Caco-2 (cell line): ENCODE data around the gene TCF7L1. TPM values are rescaled to one million over a fixed set of nuclear protein-coding genes. Genes with fewer than 3 reads are reported as not detected.

Experiments
- BruUV-seq: library from RNA; stranded (reverse); fragments of 400-500 nt; replicated peaks from 2 replicates; lab custom pipeline; 2021; lab: Mats Ljungman, UMichigan
- CTCF ChIA-PET: fragments of 300-600 bp; sonication (Branson Sonifier 250); formaldehyde crosslinking; loops from one replicate; lab custom pipeline; 2022; ENCODE audit warnings: antibody characterized with exemption; lab: Charles Lee
- POLR2A ChIA-PET: fragments of 300-600 bp; sonication (Branson Sonifier 250); formaldehyde crosslinking; loops from one replicate; lab custom pipeline; 2022; ENCODE audit warnings: antibody characterized with exemption; lab: Charles Lee
- DNase-seq, 2 experiments: peaks; one replicate each; pipeline versions ENCODE4 v3.0.0 to v3.0.0-alpha.2; 2020 to 2022
- H3K27me3 ChIP-seq: replicated peaks from 2 replicates; pipeline ENCODE4 v1.6.0; 2011; ENCODE audit warnings: low read length; ENCODE audit not compliant: control insufficient read depth, insufficient read depth
- H3K36me3 ChIP-seq: 2 replicates; pipeline ENCODE4 v1.5.1; 2011; ENCODE audit warnings: low read length; ENCODE audit not compliant: control insufficient read depth, insufficient read depth
- H3K4me1 ChIP-seq: fragments of 250-450 bp; sonication (Bioruptor Pico); 2 replicates; pipeline ENCODE4 v1.5.1; 2020; ENCODE audit warnings: mild to moderate bottlenecking
- H3K4me3 ChIP-seq: 2 replicates; pipeline ENCODE4 v1.5.1; 2011; ENCODE audit warnings: low read depth, mild to moderate bottlenecking, control low read depth, low read length
- H3K9me3 ChIP-seq: fragments of 250-450 bp; sonication (Bioruptor Pico); 2 replicates; pipeline ENCODE4 v1.5.1; 2020; ENCODE audit warnings: mild to moderate bottlenecking, moderate library complexity
- H3K27ac Mint-ChIP-seq: one replicate; pipeline ENCODE4 v1.8.0; 2022; ENCODE audit warnings: mixed read lengths; ENCODE audit not compliant: unreplicated experiment
- H3K27me3 Mint-ChIP-seq: one replicate; pipeline ENCODE4 v1.8.0; 2022; ENCODE audit warnings: mixed read lengths; ENCODE audit not compliant: insufficient read depth, unreplicated experiment
- H3K36me3 Mint-ChIP-seq: one replicate; pipeline ENCODE4 v1.8.0; 2022; ENCODE audit warnings: mild to moderate bottlenecking, mixed read lengths; ENCODE audit not compliant: insufficient read depth, unreplicated experiment
- H3K4me1 Mint-ChIP-seq: one replicate; pipeline ENCODE4 v1.8.0; 2022; ENCODE audit warnings: low read depth, mixed read lengths; ENCODE audit not compliant: unreplicated experiment
- H3K4me3 Mint-ChIP-seq: one replicate; pipeline ENCODE4 v1.8.0; 2022; ENCODE audit warnings: mild to moderate bottlenecking, moderate library complexity, mixed read lengths; ENCODE audit not compliant: unreplicated experiment
- H3K9me3 Mint-ChIP-seq: one replicate; pipeline ENCODE4 v1.8.0; 2022; ENCODE audit warnings: mixed read lengths; ENCODE audit not compliant: unreplicated experiment
- CTCF ChIP-seq, 2 experiments: fragments of 200-600 bp in 1 of 2; IDR thresholded peaks; 1 replicate in 1 of 2; 2 replicates in 1 of 2; pipeline versions ENCODE4 v1.5.1 to v1.8.0; 2011 to 2022; ENCODE audit warnings: antibody characterized with exemption in 1 of 2, control low read depth in 1 of 2, inconsistent platforms in 1 of 2, low read depth in 1 of 2, low read length in 1 of 2, mild to moderate bottlenecking in 1 of 2, moderate library complexity in 1 of 2; ENCODE audit not compliant: insufficient read depth in 1 of 2, severe bottlenecking in 1 of 2, unreplicated experiment in 1 of 2
- intact Hi-C: fragments of 100-400 bp; cut with micrococcal nuclease; formaldehyde crosslinking; loops from one replicate; pipeline ENCODE4 v1.10.0; 2022; ENCODE audit not compliant: unreplicated experiment
- total RNA-seq: library from RNA; stranded (reverse); gene quantifications from 2 replicates; pipeline ENCODE4 v1.2.3, GENCODE V29; 2022

TCF7L1 gene
- total RNA-seq, 1 experiment from 2014 or later: 29.0 TPM

- H3K9me3 Mint-ChIP-seq: no peaks in the 10 kb centered on the region
- DNase-seq: no peak
- H3K36me3 ChIP-seq: no peaks in the 10 kb centered on the region; the same call in 1 of the 2 replicates
- no peak overlapping the region for H3K4me3 Mint-ChIP-seq
- BruUV-seq: no TSS peak
- H3K36me3 Mint-ChIP-seq: no peaks in the 10 kb centered on the region
- H3K27me3 ChIP-seq: no peaks in the 10 kb centered on the region
- intact Hi-C loops: no loop called here
- H3K4me3 ChIP-seq: no peak overlapping the region
- no peaks in the 10 kb centered on the region for H3K4me1 ChIP-seq
- no peaks in the 10 kb centered on the region for H3K9me3 ChIP-seq
- no peak for TF ChIP-seq CTCF (IDR thresholded peaks at IDR 0.05; ENCODE audit: insufficient read depth in 1 of 2, low read depth in 1 of 2, low read length in 1 of 2, severe bottlenecking in 1 of 2, unreplicated experiment in 1 of 2)
- peaks cover 2% of the 10 kb centered on the region for H3K4me1 Mint-ChIP-seq
- CTCF ChIA-PET: no interaction called here
- no peaks in the 10 kb centered on the region for H3K27me3 Mint-ChIP-seq
- POLR2A ChIA-PET: interaction anchor here (0.6 kb wide), 1 partner anchor 110 kb away, joined by 4 read pairs; no protein-coding TSS in a partner anchor
- H3K27ac Mint-ChIP-seq: no peak overlapping the region
Observed at GRCh38 chr2:85213404-85213803, 80.2 kb downstream of the TCF7L1 start.

GRCh38 chr2:85213901-85214512 lies 80.8 kb downstream of the TCF7L1 start:
- H3K27me3 ChIP-seq: no peaks in the 10 kb centered on the region
- H3K4me1 ChIP-seq: no peaks in the 10 kb centered on the region
- no peaks in the 10 kb centered on the region for H3K36me3 Mint-ChIP-seq
- CTCF ChIA-PET: no interaction called here
- H3K4me3 ChIP-seq: no peak overlapping the region
- no peak overlapping the region for H3K4me3 Mint-ChIP-seq
- no peak for DNase-seq
- H3K27ac Mint-ChIP-seq: no peak overlapping the region
- POLR2A ChIA-PET: no interaction called here
- no peaks in the 10 kb centered on the region for H3K27me3 Mint-ChIP-seq
- intact Hi-C loops: no loop called here
- no peaks in the 10 kb centered on the region for H3K4me1 Mint-ChIP-seq
- H3K9me3 Mint-ChIP-seq: no peaks in the 10 kb centered on the region
- no peaks in the 10 kb centered on the region for H3K9me3 ChIP-seq
- no peak for TF ChIP-seq CTCF (IDR thresholded peaks at IDR 0.05; ENCODE audit: insufficient read depth in 1 of 2, low read depth in 1 of 2, low read length in 1 of 2, severe bottlenecking in 1 of 2, unreplicated experiment in 1 of 2)
- no peaks in the 10 kb centered on the region; the same call in 1 of the 2 replicates for H3K36me3 ChIP-seq
- BruUV-seq: no TSS peak

- H3K4me1 Mint-ChIP-seq: no peaks in the 10 kb centered on the region
- ChIA-PET POLR2A (no interaction called here), CTCF (no interaction called here)
- no peaks in the 10 kb centered on the region for H3K9me3 Mint-ChIP-seq
- no peak overlapping the region for H3K4me3 Mint-ChIP-seq
- Histone ChIP-seq H3K9me3 (no peaks in the 10 kb centered on the region), H3K4me3 (no peak overlapping the region), H3K36me3 (no peaks in the 10 kb centered on the region; the same call in 1 of the 2 replicates), H3K4me1 (no peaks in the 10 kb centered on the region), H3K27me3 (no peaks in the 10 kb centered on the region)
- no peaks in the 10 kb centered on the region for H3K36me3 Mint-ChIP-seq
- DNase-seq: no peak
- TF ChIP-seq CTCF (IDR thresholded peaks at IDR 0.05; ENCODE audit: insufficient read depth in 1 of 2, low read depth in 1 of 2, low read length in 1 of 2, severe bottlenecking in 1 of 2, unreplicated experiment in 1 of 2): peak in 1 of 2 experiments; percentile 30
- no peak overlapping the region for H3K27ac Mint-ChIP-seq
- no TSS peak for BruUV-seq
- intact Hi-C loops: no loop called here
- H3K27me3 Mint-ChIP-seq: no peaks in the 10 kb centered on the region
Observed at GRCh38 chr2:85215081-85215447, 81.9 kb downstream of the TCF7L1 start.
